Lower leg skin (tissue), 3 donors: ENCODE measurements around the gene FBXL20.

Source experiments
- CTCF ChIP-seq, 3 donors: fragments of 450-650 bp; IDR thresholded peaks; one replicate each; pipeline ENCODE4 v1.5.1; 2016; ENCODE audit warnings: antibody characterized with exemption in 3 of 3, mild to moderate bottlenecking in 3 of 3, moderate library complexity in 2 of 3
- POLR2A ChIP-seq, 2 donors: fragments of 450-650 bp; IDR thresholded peaks; one replicate each; pipeline ENCODE4 v1.6.1; 2016 to 2017; ENCODE audit warnings: antibody characterized with exemption in 2 of 2, mild to moderate bottlenecking in 1 of 2, moderate library complexity in 1 of 2

GRCh38 chr17:39339272-39339671 is 62.2 kb downstream of the FBXL20 start:
- TF ChIP-seq CTCF (IDR thresholded peaks at IDR 0.05), result no peak
- TF ChIP-seq POLR2A (IDR thresholded peaks at IDR 0.05), result no peak
